ENCODE results near the gene DMD. TPM values are rescaled to one million over a fixed set of nuclear protein-coding genes. Genes with fewer than 3 reads are reported as not detected.

The DMD gene
- polyA plus RNA-seq, 3 donors = 0.23 TPM; not detected in 2

DNA sequence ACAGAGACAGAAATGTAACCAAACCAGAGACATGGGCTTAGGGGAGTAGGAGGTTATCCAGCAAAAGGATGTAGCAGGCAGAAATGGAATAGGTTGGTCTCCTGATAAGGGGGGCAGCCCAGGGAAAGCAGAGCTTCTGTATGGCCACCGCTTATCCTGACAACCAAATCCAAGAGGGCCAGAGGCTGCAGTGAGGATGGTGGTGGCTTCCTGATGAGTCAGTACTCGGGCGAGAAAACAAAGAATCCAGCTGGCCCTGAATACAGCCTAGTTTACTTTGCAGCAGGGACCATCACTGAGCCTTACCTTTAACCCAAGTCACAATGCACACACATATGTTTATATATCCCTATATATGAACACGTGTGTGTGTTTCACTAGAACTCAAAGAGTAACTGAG is 2009.8 kb downstream of the DMD start:
- no peak overlapping the region for H3K9ac ChIP-seq (ENCODE audit: insufficient read depth, low read length, poor library complexity, severe bottlenecking)
- Mint-ChIP-seq H3K27ac (no peak overlapping the region), H3K36me3 (no peaks in the 10 kb centered on the region), H3K9me3 (peaks cover 0 to 2% (median 0%) of the 10 kb centered on the region in 7 donors), H3K4me3 (no peak overlapping the region), H3K4me1 (peaks cover 2% of the 10 kb centered on the region), H3K27me3 (ENCODE audit: low read depth in 3 of 3) (peaks cover 0 to 2% (median 0%) of the 10 kb centered on the region in 3 donors)
- intact Hi-C loops (cut with micrococcal nuclease) = no loop called here
- no peak overlapping the region for H2AFZ ChIP-seq (ENCODE audit: insufficient read depth, low read depth, low read length, poor library complexity, severe bottlenecking)
- no peaks in the 10 kb centered on the region for H3K79me2 ChIP-seq (ENCODE audit: insufficient read depth, low read length)
- no CpG with 5 or more reads among the region's 4 CpGs for WGBS (ENCODE audit: insufficient coverage)
- H3K36me3 ChIP-seq (replicated peaks in 1 of 2; ENCODE audit: control insufficient read depth in 1 of 2, insufficient read depth in 2 of 2, low read length in 2 of 2) = no peaks in the 10 kb centered on the region
- no peak for TF ChIP-seq CTCF (IDR thresholded peaks at IDR 0.05)
- H3K9me3 ChIP-seq (replicated peaks in 1 of 2; ENCODE audit: control insufficient read depth in 1 of 2, insufficient read depth in 1 of 2, low read length in 2 of 2) = no peaks in the 10 kb centered on the region
- no peak for DNase-seq
- no peaks in the 10 kb centered on the region for H3K4me1 ChIP-seq (ENCODE audit: control insufficient read depth in 1 of 2, insufficient read depth in 2 of 2, low read length in 2 of 2)
- no peak overlapping the region for H3K4me3 ChIP-seq (replicated peaks in 1 of 3; ENCODE audit: low read depth in 2 of 3, low read length in 3 of 3)
- H3K27me3 ChIP-seq (ENCODE audit: control insufficient read depth in 2 of 2, insufficient read depth in 2 of 2, low read length in 2 of 2) = no peaks in the 10 kb centered on the region
- no peak overlapping the region for H3K27ac ChIP-seq (ENCODE audit: low read depth in 1 of 2, low read length in 2 of 2)
- H4K20me1 ChIP-seq (ENCODE audit: insufficient read depth, low read length) = no peaks in the 10 kb centered on the region
- H3K4me2 ChIP-seq (replicated peaks; ENCODE audit: extremely low read depth, low read length, poor library complexity, severe bottlenecking) = no peak overlapping the region

DNA sequence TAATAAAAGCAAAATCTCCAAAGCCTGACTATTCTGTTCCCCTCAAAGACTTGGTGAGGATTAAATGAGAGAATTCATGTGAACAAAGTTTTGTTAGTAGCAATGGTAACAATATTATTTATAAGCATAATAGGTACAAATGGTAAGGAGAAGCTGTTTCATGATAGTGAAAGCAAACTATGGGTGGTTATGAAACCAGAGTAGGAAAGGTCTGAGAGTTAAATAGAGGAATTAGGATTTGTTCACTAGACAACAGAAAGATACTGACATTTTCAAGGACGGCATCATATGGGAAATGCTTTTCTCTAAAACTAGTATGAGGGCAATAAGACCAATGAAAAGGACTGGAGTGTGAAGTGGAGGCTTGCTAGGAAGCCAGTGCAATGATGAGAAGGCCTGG is 2010.9 kb downstream of the DMD start:
- Histone ChIP-seq H3K4me2 (replicated peaks; ENCODE audit: extremely low read depth, low read length, poor library complexity, severe bottlenecking) (no peak overlapping the region), H3K9me3 (replicated peaks in 1 of 2; ENCODE audit: control insufficient read depth in 1 of 2, insufficient read depth in 1 of 2, low read length in 2 of 2) (no peaks in the 10 kb centered on the region), H3K4me1 (ENCODE audit: control insufficient read depth in 1 of 2, insufficient read depth in 2 of 2, low read length in 2 of 2) (no peaks in the 10 kb centered on the region), H2AFZ (ENCODE audit: insufficient read depth, low read depth, low read length, poor library complexity, severe bottlenecking) (no peak overlapping the region), H3K27ac (ENCODE audit: low read depth in 1 of 2, low read length in 2 of 2) (no peak overlapping the region), H3K9ac (ENCODE audit: insufficient read depth, low read length, poor library complexity, severe bottlenecking) (no peak overlapping the region), H3K27me3 (ENCODE audit: control insufficient read depth in 2 of 2, insufficient read depth in 2 of 2, low read length in 2 of 2) (no peaks in the 10 kb centered on the region), H3K4me3 (replicated peaks in 1 of 3; ENCODE audit: low read depth in 2 of 3, low read length in 3 of 3) (no peak overlapping the region), H4K20me1 (ENCODE audit: insufficient read depth, low read length) (no peaks in the 10 kb centered on the region), H3K79me2 (ENCODE audit: insufficient read depth, low read length) (no peaks in the 10 kb centered on the region), H3K36me3 (replicated peaks in 1 of 2; ENCODE audit: control insufficient read depth in 1 of 2, insufficient read depth in 2 of 2, low read length in 2 of 2) (no peaks in the 10 kb centered on the region)
- intact Hi-C loops (cut with micrococcal nuclease) = no loop called here
- no peak for TF ChIP-seq CTCF (IDR thresholded peaks at IDR 0.05)
- Mint-ChIP-seq H3K9me3 (peaks cover 0 to 2% (median 0%) of the 10 kb centered on the region in 7 donors), H3K36me3 (no peaks in the 10 kb centered on the region), H3K4me1 (peaks cover 2% of the 10 kb centered on the region), H3K4me3 (no peak overlapping the region), H3K27me3 (ENCODE audit: low read depth in 3 of 3) (peaks cover 0 to 2% (median 0%) of the 10 kb centered on the region in 3 donors), H3K27ac (peak overlapping the region in 1 of 7 donors; percentile 42)
- DNase-seq = no peak
- no CpG with 5 or more reads among the region's 1 CpG for WGBS (ENCODE audit: insufficient coverage)

Data from CD14-positive monocyte (primary cell).